Daoy (cell line): ENCODE measurements around the gene TSC22D1. TPM values are rescaled to one million over a fixed set of nuclear protein-coding genes. Genes with fewer than 3 reads are reported as not detected.

Experiments used
- DNase-seq: peaks from one replicate; pipeline ENCODE4 v3.0.0-alpha.2; 2015; ENCODE audit warnings: low read depth
- total RNA-seq: library from RNA; depleted of rRNA; stranded (reverse); fragments of >200 nt; shearing (Covaris generic); gene quantifications from 2 replicates; pipeline ENCODE4 v1.2.3, GENCODE V29; 2014; rRNA removed

TSC22D1 gene
- total RNA-seq, 1 experiment from 2014 or later: 73.0 TPM

- DNase-seq: no peak
Measured at GRCh38 chr13:44383945-44384344, 192.2 kb downstream of the TSC22D1 start.

- DNase-seq: no peak
Measured at GRCh38 chr13:44382635-44383145, 193.4 kb downstream of the TSC22D1 start.

Other genes with a start within 250 kb of the TSC22D1 start
- 1.9 and 4.1 TPM in 2 replicates for gene SERP2, start 202.5 kb downstream of the TSC22D1 start, total RNA-seq